H1 (cell line): ENCODE measurements around the gene ZNF366. TPM values are rescaled to one million over a fixed set of nuclear protein-coding genes. Genes with fewer than 3 reads are reported as not detected.

Source experiments
- BRCA1 ChIP-seq: IDR thresholded peaks from 2 replicates; pipeline ENCODE4 v1.6.1; 2012; ENCODE audit warnings: low read depth, low read length, improper control_type of control experiment
- CEBPB ChIP-seq: IDR thresholded peaks from 2 replicates; pipeline ENCODE4 v1.6.1; 2012; ENCODE audit warnings: low read depth, low read length
- NANOG ChIP-seq: IDR thresholded peaks from 2 replicates; pipeline ENCODE4 v1.6.1; 2011; ENCODE audit warnings: low read length, low read depth, mild to moderate bottlenecking, inconsistent platforms; ENCODE audit not compliant: insufficient read depth, poor library complexity, severe bottlenecking
- TEAD4 ChIP-seq: IDR thresholded peaks from 2 replicates; pipeline ENCODE4 v1.6.1; 2012; ENCODE audit warnings: low read depth, low read length, inconsistent platforms, mixed read lengths
- YY1 ChIP-seq: IDR thresholded peaks from 2 replicates; pipeline ENCODE4 v1.6.1; 2011; ENCODE audit warnings: low read depth, mild to moderate bottlenecking, low read length
- polyA plus RNA-seq, 7 experiments: library from polyadenylated mRNA; depleted of rRNA in 3 of 7; stranded (reverse) in 5 of 7; unstranded in 2 of 7; fragments of >200 nt in 5 of 7; fragments of 200-250 nt in 2 of 7; gene quantifications; 1 replicate in 5 of 7; 2 replicates in 1 of 7; 4 replicates in 1 of 7; pipeline versions ENCODE4 v1.2.1 to v1.2.3, GENCODE V29; 2011 to 2013; ENCODE audit warnings: missing spikeins in 2 of 7, mixed read lengths in 2 of 7
- total RNA-seq: library from RNA; stranded (reverse); fragmentation: NEBNext Ultra II Directional; extraction: Animal tissue kit (Norgen Biotek cat#: 25700); gene quantifications from 2 replicates; pipeline ENCODE4 v1.2.1, GENCODE V29; 2021
- TF ChIP-seq, protein P1 (sequence below): IDR thresholded peaks from 2 replicates; pipeline ENCODE4 v1.6.1; 2012; ENCODE audit warnings: inconsistent platforms

Gene ZNF366
- total and polyA plus RNA-seq, 2 of the 8 experiments (the other 6 are each of a cell fraction or from before 2014, with no cell fraction given): not detected

GRCh38 chr5:72480841-72481240 is 26.4 kb downstream of the ZNF366 start (continued):
- TF ChIP-seq BRCA1 (no peak), YY1 (no peak), CEBPB (no peak), NANOG (no peak), TEAD4 (no peak)
- TF ChIP-seq, protein P1, sequence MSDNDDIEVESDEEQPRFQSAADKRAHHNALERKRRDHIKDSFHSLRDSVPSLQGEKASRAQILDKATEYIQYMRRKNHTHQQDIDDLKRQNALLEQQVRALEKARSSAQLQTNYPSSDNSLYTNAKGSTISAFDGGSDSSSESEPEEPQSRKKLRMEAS: no peak
